Panc1 (cell line): ENCODE measurements around the gene CCDC141. TPM values are rescaled to one million over a fixed set of nuclear protein-coding genes. Genes with fewer than 3 reads are reported as not detected.

Experiments
- ATAC-seq: fragments of 200-7000 bp; cut with Tn5 transposase; 2 replicates; pipeline ENCODE4 v1.9.1; 2020; ENCODE audit warnings: mild to moderate bottlenecking, moderate library complexity
- BruUV-seq: library from RNA; stranded (reverse); fragments of 400-500 nt; replicated peaks from 2 replicates; lab custom pipeline; 2021; lab: Mats Ljungman, UMichigan
- CTCF ChIA-PET: fragments of 300-600 bp; sonication (Branson Sonifier 250); formaldehyde crosslinking; loops from one replicate; lab custom pipeline; 2022; ENCODE audit warnings: antibody characterized with exemption; lab: Charles Lee
- POLR2A ChIA-PET: fragments of 300-600 bp; sonication (Branson Sonifier 250); formaldehyde crosslinking; loops from one replicate; lab custom pipeline; 2022; ENCODE audit warnings: antibody characterized with exemption; lab: Charles Lee
- DNase-seq: peaks from one replicate; pipeline ENCODE4 v3.0.0-alpha.2; 2010; ENCODE audit warnings: low read depth, low spot score
- H3K27ac ChIP-seq: 2 replicates; pipeline ENCODE4 v1.5.1; 2011; ENCODE audit warnings: mild to moderate bottlenecking, low read length, inconsistent platforms
- H3K27me3 ChIP-seq: fragments of 200-500 bp; sonication (Bioruptor generic); 2 replicates; pipeline ENCODE4 v1.6.0; 2014; ENCODE audit warnings: low read length, inconsistent platforms; ENCODE audit not compliant: control insufficient read depth, insufficient read depth
- H3K36me3 ChIP-seq: fragments of 200-500 bp; sonication (Bioruptor generic); 2 replicates; pipeline ENCODE4 v1.5.1; 2014; ENCODE audit warnings: inconsistent platforms, mild to moderate bottlenecking, low read length, moderate library complexity; ENCODE audit not compliant: control insufficient read depth, insufficient read depth
- H3K4me1 ChIP-seq: 2 replicates; pipeline ENCODE4 v1.5.1; 2011; ENCODE audit warnings: inconsistent platforms, mild to moderate bottlenecking, low read length, moderate library complexity; ENCODE audit not compliant: control insufficient read depth, insufficient read depth
- H3K4me3 ChIP-seq, 2 experiments: 2 replicates each; pipeline ENCODE4 v1.5.1; 2011 to 2012; ENCODE audit warnings: low read depth in 2 of 2, low read length in 2 of 2, mild to moderate bottlenecking in 2 of 2, inconsistent platforms in 1 of 2, moderate library complexity in 1 of 2
- H3K9me3 ChIP-seq: fragments of 200-500 bp; sonication (Bioruptor generic); 2 replicates; pipeline ENCODE4 v1.5.1; 2014; ENCODE audit warnings: low read depth, mild to moderate bottlenecking, inconsistent platforms, low read length, moderate library complexity; ENCODE audit not compliant: control insufficient read depth, insufficient read depth
- POLR2AphosphoS5 ChIP-seq: IDR thresholded peaks from 2 replicates; pipeline ENCODE4 v1.6.1; 2012; ENCODE audit warnings: mild to moderate bottlenecking, low read depth, low read length, moderate library complexity
- REST ChIP-seq, 2 experiments: IDR thresholded peaks; 2 replicates each; pipeline ENCODE4 v1.6.1; 2011 to 2012; ENCODE audit warnings: low read depth in 2 of 2, control low read depth in 1 of 2, low read length in 1 of 2, mild to moderate bottlenecking in 1 of 2, moderate library complexity in 1 of 2; ENCODE audit not compliant: insufficient read depth in 1 of 2
- SIN3A ChIP-seq: IDR thresholded peaks from 2 replicates; pipeline ENCODE4 v1.6.1; 2012; ENCODE audit warnings: low read depth, mild to moderate bottlenecking, low read length, moderate library complexity, borderline replicate concordance; ENCODE audit not compliant: insufficient read depth
- TCF7L2 ChIP-seq: IDR thresholded peaks from 2 replicates; pipeline ENCODE4 v1.6.1; 2011; ENCODE audit warnings: mild to moderate bottlenecking, low read depth, low read length, inconsistent platforms
- in situ Hi-C: cut with HindIII; loops from 2 replicates; pipeline ENCODE4 v1.10.0; 2016; ENCODE audit warnings: low sequenced_read_pairs, low pct_unique_long_range_greater_than_20kb
- intact Hi-C: fragments of 100-400 bp; cut with micrococcal nuclease; formaldehyde crosslinking; loops from one replicate; pipeline ENCODE4 v1.10.0; 2022; ENCODE audit not compliant: unreplicated experiment
- total RNA-seq: library from RNA; stranded (reverse); gene quantifications from one replicate; pipeline ENCODE4 v1.2.1, GENCODE V29; 2021; ENCODE audit not compliant: unreplicated experiment
- TF ChIP-seq, protein P1 (sequence below): fragments of 450-650 bp; IDR thresholded peaks from 2 replicates; pipeline ENCODE4 v1.5.1; 2017; ENCODE audit warnings: mild to moderate bottlenecking

The CCDC141 gene
- total RNA-seq, 1 experiment from 2014 or later, result 0.10 TPM

- no peak for TF ChIP-seq REST (IDR thresholded peaks at IDR 0.05; ENCODE audit: insufficient read depth in 1 of 2, low read depth in 2 of 2, low read length in 1 of 2)
- no peak for TF ChIP-seq POLR2AphosphoS5
- TF ChIP-seq TCF7L2, result no peak
- TF ChIP-seq SIN3A, result no peak
- TF ChIP-seq, protein P1, sequence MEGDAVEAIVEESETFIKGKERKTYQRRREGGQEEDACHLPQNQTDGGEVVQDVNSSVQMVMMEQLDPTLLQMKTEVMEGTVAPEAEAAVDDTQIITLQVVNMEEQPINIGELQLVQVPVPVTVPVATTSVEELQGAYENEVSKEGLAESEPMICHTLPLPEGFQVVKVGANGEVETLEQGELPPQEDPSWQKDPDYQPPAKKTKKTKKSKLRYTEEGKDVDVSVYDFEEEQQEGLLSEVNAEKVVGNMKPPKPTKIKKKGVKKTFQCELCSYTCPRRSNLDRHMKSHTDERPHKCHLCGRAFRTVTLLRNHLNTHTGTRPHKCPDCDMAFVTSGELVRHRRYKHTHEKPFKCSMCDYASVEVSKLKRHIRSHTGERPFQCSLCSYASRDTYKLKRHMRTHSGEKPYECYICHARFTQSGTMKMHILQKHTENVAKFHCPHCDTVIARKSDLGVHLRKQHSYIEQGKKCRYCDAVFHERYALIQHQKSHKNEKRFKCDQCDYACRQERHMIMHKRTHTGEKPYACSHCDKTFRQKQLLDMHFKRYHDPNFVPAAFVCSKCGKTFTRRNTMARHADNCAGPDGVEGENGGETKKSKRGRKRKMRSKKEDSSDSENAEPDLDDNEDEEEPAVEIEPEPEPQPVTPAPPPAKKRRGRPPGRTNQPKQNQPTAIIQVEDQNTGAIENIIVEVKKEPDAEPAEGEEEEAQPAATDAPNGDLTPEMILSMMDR, result no peak
- no TSS peak for BruUV-seq
- in situ Hi-C loops (no loop called here), intact Hi-C loops (no loop called here)
- ATAC-seq, result no peak
- CTCF ChIA-PET, result no interaction called here
- Histone ChIP-seq H3K4me1 (no peaks in the 10 kb centered on the region), H3K27ac (no peak overlapping the region), H3K9me3 (no peaks in the 10 kb centered on the region), H3K27me3 (no peaks in the 10 kb centered on the region), H3K4me3 (no peak overlapping the region), H3K36me3 (no peaks in the 10 kb centered on the region)
- POLR2A ChIA-PET, result no interaction called here
- no peak for DNase-seq
Measured at GRCh38 chr2:178933493-178933892, 116.4 kb downstream of the CCDC141 start.

DNA sequence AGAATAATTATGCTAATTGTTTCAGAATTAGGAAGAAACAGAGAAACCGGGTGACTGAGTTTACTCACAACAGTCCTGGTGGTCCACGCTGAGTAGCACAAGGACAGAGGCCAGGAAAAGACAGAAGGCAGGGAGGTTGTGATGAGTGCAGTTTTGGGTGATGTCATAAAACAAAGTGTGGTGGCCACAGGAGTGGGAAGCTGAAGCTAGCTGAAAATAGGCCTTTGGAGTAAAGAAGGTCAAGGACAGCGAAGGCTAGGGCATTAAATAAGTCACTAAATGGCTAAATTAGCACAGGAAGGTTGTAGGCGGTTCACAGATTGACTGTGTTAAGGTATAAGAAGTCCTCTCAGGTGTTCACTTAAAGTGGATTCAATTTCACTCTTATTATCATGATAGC is 121.9 kb downstream of the CCDC141 start:
- Histone ChIP-seq H3K9me3 (no peaks in the 10 kb centered on the region), H3K4me3 (no peak overlapping the region), H3K4me1 (no peaks in the 10 kb centered on the region), H3K27ac (no peak overlapping the region), H3K36me3 (no peaks in the 10 kb centered on the region), H3K27me3 (no peaks in the 10 kb centered on the region)
- TF ChIP-seq POLR2AphosphoS5, result no peak
- TF ChIP-seq SIN3A, result no peak
- DNase-seq (no peak), ATAC-seq (no peak)
- CTCF ChIA-PET, result no interaction called here
- POLR2A ChIA-PET, result no interaction called here
- in situ Hi-C loops, result no loop called here
- no TSS peak for BruUV-seq
- intact Hi-C loops, result no loop called here

- POLR2A ChIA-PET, result no interaction called here
- ATAC-seq, result no peak
Measured at GRCh38 chr2:178927173-178927572, 122.8 kb downstream of the CCDC141 start.

More at GRCh38 chr2:178927173-178927572, 122.8 kb downstream of the CCDC141 start:
- intact Hi-C loops, result no loop called here
- no peaks in the 10 kb centered on the region for H3K4me1 ChIP-seq
- in situ Hi-C loops, result no loop called here
- H3K36me3 ChIP-seq, result no peaks in the 10 kb centered on the region
- no peak overlapping the region for H3K27ac ChIP-seq
- no peak for DNase-seq
- TF ChIP-seq SIN3A, result no peak
- TF ChIP-seq TCF7L2, result no peak
- TF ChIP-seq POLR2AphosphoS5, result no peak
- no peak for TF ChIP-seq REST (IDR thresholded peaks at IDR 0.05; ENCODE audit: insufficient read depth in 1 of 2, low read depth in 2 of 2, low read length in 1 of 2)
- TF ChIP-seq, protein P1, result no peak
- BruUV-seq, result no TSS peak
- no peak overlapping the region for H3K4me3 ChIP-seq
- no peaks in the 10 kb centered on the region for H3K9me3 ChIP-seq
- CTCF ChIA-PET, result no interaction called here
- H3K27me3 ChIP-seq, result no peaks in the 10 kb centered on the region
